ENCODE results near the gene STRIP1. TPM values are rescaled to one million over a fixed set of nuclear protein-coding genes. Genes with fewer than 3 reads are reported as not detected.

Gene STRIP1
- total and polyA plus RNA-seq, 10 of the 15 experiments (the other 5 are each of a cell fraction or from before 2014, with no cell fraction given): 6.3 to 26.6 (median 18.0) TPM

- DNase-seq (ENCODE audit: low read depth, low spot score) (no peak), ATAC-seq (no peak), FAIRE-seq (no peak)
- Histone ChIP-seq H3K9me3 (replicated peaks; ENCODE audit: control insufficient read depth, insufficient read depth, low read length) (no peaks in the 10 kb centered on the region), H4K20me1 (ENCODE audit: control insufficient read depth, insufficient read depth) (peaks cover 7% of the 10 kb centered on the region), H3K4me2 (ENCODE audit: control insufficient read depth, insufficient read depth) (no peak overlapping the region), H3K27me3 (replicated peaks in 1 of 2; ENCODE audit: control insufficient read depth in 2 of 2, insufficient read depth in 2 of 2, low read length in 1 of 2) (peaks cover 20 to 26% of the 10 kb centered on the region in 2 experiments), H3K4me1 (ENCODE audit: control insufficient read depth, insufficient read depth, low read length) (no peaks in the 10 kb centered on the region), H3K36me3 (ENCODE audit: control insufficient read depth in 2 of 2, insufficient read depth in 2 of 2, low read length in 1 of 2) (no peaks in the 10 kb centered on the region; a peak in 1 of 4 replicates), H3K4me3 (no peak overlapping the region), H3K9ac (ENCODE audit: control insufficient read depth, insufficient read depth, low read length) (no peak overlapping the region), H3K79me2 (ENCODE audit: control insufficient read depth, insufficient read depth, low read length) (no peaks in the 10 kb centered on the region), H3K27ac (ENCODE audit: control insufficient read depth, insufficient read depth) (no peak overlapping the region), H2AFZ (ENCODE audit: control insufficient read depth, low read depth, low read length) (no peak overlapping the region)
- no peak for TF ChIP-seq ATF7 (IDR thresholded peaks at IDR 0.05; ENCODE audit: low read depth)
- TF ChIP-seq TARDBP (IDR thresholded peaks at IDR 0.05; ENCODE audit: borderline replicate concordance): no peak
- no peak for TF ChIP-seq ZNF592 (IDR thresholded peaks at IDR 0.05)
- TF ChIP-seq USF2 (IDR thresholded peaks at IDR 0.05; ENCODE audit: borderline replicate concordance, low read depth, low read length): no peak
- no peak for TF ChIP-seq HCFC1 (IDR thresholded peaks at IDR 0.05; ENCODE audit: low read length)
- no peak for TF ChIP-seq CEBPZ (IDR thresholded peaks at IDR 0.05; ENCODE audit: low read depth, low read length)
- no peak for TF ChIP-seq NBN (IDR thresholded peaks at IDR 0.05)
- RAD21 ChIA-PET (ENCODE audit: unreplicated experiment): no interaction called here
- no TSS peak for BruUV-seq (replicated peaks)
- SMC1A ChIA-PET (ENCODE audit: uncharacterized antibody, unreplicated experiment): no interaction called here
- intact Hi-C loops (cut with micrococcal nuclease; ENCODE audit: unreplicated experiment): no loop called here
- CTCF ChIA-PET: interaction anchor here (1.1 to 1.6 kb wide), 2 partner anchors 23 to 35 kb away, joined by 3 to 4 read pairs; no protein-coding TSS in a partner anchor
- in situ Hi-C loops (cut with MboI): no loop called here
- POLR2A ChIA-PET: no interaction called here
- WGBS (ENCODE audit: insufficient coverage, insufficient replicate concordance, low lambda C conversion rate, missing lambda C conversion rate): 68% methylated on average over 17 of the region's 18 CpGs
Observed at GRCh38 chr1:110064576-110065337, 30.3 kb downstream of the STRIP1 start.
